Skeletal muscle cell (primary cell): Measurements from ENCODE around the gene THYN1.

Experiments used
- DNase-seq: peaks from one replicate; pipeline ENCODE4 v3.0.0-alpha.2; 2010; ENCODE audit warnings: low read depth
- H3K4me3 ChIP-seq: 2 replicates; pipeline ENCODE4 v1.5.1; 2011; ENCODE audit warnings: low read depth, mild to moderate bottlenecking, control low read depth, low read length, moderate library complexity

THYN1 gene

GRCh38 chr11:134252346-134253187 is 585 bp downstream of the THYN1 start:
- DNase-seq: peak; percentile 26
- peak overlapping the region; percentile 92 for H3K4me3 ChIP-seq

- no peak for DNase-seq
- H3K4me3 ChIP-seq: no peak overlapping the region
Observed at GRCh38 chr11:134250675-134251074, 2.5 kb downstream of the THYN1 start.

- no peak for DNase-seq
- no peak overlapping the region for H3K4me3 ChIP-seq
Observed at GRCh38 chr11:134250246-134250645, 2.9 kb downstream of the THYN1 start.

GRCh38 chr11:134248910-134249480 is 4.2 kb downstream of the THYN1 start:
- DNase-seq: no peak
- H3K4me3 ChIP-seq: no peak overlapping the region

GRCh38 chr11:134246678-134247077 is 6.5 kb downstream of the THYN1 start:
- no peak overlapping the region for H3K4me3 ChIP-seq
- no peak for DNase-seq

- no peak overlapping the region for H3K4me3 ChIP-seq
- DNase-seq: no peak
Observed at GRCh38 chr11:134246100-134246499, 7.1 kb downstream of the THYN1 start.

GRCh38 chr11:134245434-134245833 is 7.7 kb downstream of the THYN1 start:
- no peak for DNase-seq
- H3K4me3 ChIP-seq: no peak overlapping the region

- H3K4me3 ChIP-seq: no peak overlapping the region
- DNase-seq: no peak
Observed at GRCh38 chr11:134244593-134244992, 8.6 kb downstream of the THYN1 start.

- no peak for DNase-seq
- no peak overlapping the region for H3K4me3 ChIP-seq
Observed at GRCh38 chr11:134243913-134244312, 9.2 kb downstream of the THYN1 start.

GRCh38 chr11:134242376-134242775 is 10.8 kb downstream of the THYN1 start:
- no peak for DNase-seq
- no peak overlapping the region for H3K4me3 ChIP-seq

GRCh38 chr11:134240592-134240991 is 12.6 kb downstream of the THYN1 start:
- H3K4me3 ChIP-seq: no peak overlapping the region
- DNase-seq: no peak

GRCh38 chr11:134238956-134239355 is 14.2 kb downstream of the THYN1 start:
- DNase-seq: no peak
- H3K4me3 ChIP-seq: no peak overlapping the region

- DNase-seq: no peak
- no peak overlapping the region for H3K4me3 ChIP-seq
Observed at GRCh38 chr11:134237557-134237922, 15.6 kb downstream of the THYN1 start.

- no peak overlapping the region for H3K4me3 ChIP-seq
- no peak for DNase-seq
Observed at GRCh38 chr11:134236834-134237556, 16.2 kb downstream of the THYN1 start.

- DNase-seq: no peak
- no peak overlapping the region for H3K4me3 ChIP-seq
Observed at GRCh38 chr11:134235399-134235798, 17.8 kb downstream of the THYN1 start.

GRCh38 chr11:134233729-134234179 is 19.4 kb downstream of the THYN1 start:
- no peak for DNase-seq
- H3K4me3 ChIP-seq: no peak overlapping the region

GRCh38 chr11:134231958-134232659 is 21.0 kb downstream of the THYN1 start:
- no peak for DNase-seq
- no peak overlapping the region for H3K4me3 ChIP-seq

- no peak overlapping the region for H3K4me3 ChIP-seq
- DNase-seq: no peak
Observed at GRCh38 chr11:134230339-134230738, 22.8 kb downstream of the THYN1 start.

GRCh38 chr11:134229126-134229790 is 23.9 kb downstream of the THYN1 start:
- DNase-seq: no peak
- no peak overlapping the region for H3K4me3 ChIP-seq
